Inflammatory macrophage treated with lipopolysaccharide for 4 hours (primary cell): ENCODE measurements around the gene RFX1.
A peak's percentile ranks its signal among the peaks of the same experiment; 100 is the strongest.

Source experiments
- DNase-seq: peaks from one replicate; pipeline ENCODE4 v3.0.0-alpha.2; 2020

The RFX1 gene

GRCh38 chr19:13995878-13996765 lies 10.0 kb downstream of the RFX1 start:
- DNase-seq, result no peak

- DNase-seq, result no peak
These were observed 10.9 kb downstream of the RFX1 start for GRCh38 chr19:13995017-13995728.

GRCh38 chr19:13993590-13994300 lies 12.4 kb downstream of the RFX1 start:
- no peak for DNase-seq

DNA sequence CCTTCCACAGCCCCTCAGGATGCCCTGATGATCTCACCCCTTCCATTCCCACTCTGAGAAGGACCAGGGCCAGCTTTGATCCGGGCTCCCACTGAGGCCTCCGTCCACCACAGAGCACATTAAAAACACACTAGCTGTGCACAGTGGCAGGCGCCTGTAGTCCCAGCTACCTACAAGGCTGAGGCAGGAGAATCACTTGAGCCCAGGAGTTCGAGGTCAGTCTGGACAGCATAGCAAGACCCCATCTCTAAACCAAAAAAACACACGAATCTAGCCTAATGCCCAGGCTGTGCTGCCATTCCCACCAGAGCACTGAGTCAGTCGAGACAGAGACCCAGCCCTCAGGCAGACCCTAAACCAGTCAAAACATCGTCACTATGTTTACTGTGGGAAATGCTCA lies 14.1 kb downstream of the RFX1 start:
- no peak for DNase-seq

DNA sequence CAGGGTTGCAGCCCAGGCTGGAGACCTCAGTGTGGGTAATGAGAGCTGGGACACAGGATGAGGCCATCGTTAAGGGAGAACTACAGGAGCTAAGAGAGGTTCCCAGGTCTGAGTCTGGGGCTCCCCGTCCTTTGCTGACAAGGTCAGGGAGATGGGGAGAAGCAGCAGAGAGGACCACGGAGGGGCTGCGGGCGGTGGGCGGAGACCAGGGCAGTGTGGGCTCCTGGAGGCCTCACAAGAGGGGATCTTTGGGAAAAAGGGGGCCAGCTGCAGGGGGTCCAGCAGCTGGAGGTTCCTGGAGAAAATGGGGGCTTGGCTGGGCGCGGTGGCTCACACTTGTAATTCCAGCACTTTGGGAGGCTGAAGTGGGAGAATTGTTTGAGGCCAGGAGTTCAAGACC lies 16.0 kb downstream of the RFX1 start:
- DNase-seq, result no peak

GRCh38 chr19:13989487-13989886 lies 16.6 kb downstream of the RFX1 start:
- DNase-seq, result no peak

DNA sequence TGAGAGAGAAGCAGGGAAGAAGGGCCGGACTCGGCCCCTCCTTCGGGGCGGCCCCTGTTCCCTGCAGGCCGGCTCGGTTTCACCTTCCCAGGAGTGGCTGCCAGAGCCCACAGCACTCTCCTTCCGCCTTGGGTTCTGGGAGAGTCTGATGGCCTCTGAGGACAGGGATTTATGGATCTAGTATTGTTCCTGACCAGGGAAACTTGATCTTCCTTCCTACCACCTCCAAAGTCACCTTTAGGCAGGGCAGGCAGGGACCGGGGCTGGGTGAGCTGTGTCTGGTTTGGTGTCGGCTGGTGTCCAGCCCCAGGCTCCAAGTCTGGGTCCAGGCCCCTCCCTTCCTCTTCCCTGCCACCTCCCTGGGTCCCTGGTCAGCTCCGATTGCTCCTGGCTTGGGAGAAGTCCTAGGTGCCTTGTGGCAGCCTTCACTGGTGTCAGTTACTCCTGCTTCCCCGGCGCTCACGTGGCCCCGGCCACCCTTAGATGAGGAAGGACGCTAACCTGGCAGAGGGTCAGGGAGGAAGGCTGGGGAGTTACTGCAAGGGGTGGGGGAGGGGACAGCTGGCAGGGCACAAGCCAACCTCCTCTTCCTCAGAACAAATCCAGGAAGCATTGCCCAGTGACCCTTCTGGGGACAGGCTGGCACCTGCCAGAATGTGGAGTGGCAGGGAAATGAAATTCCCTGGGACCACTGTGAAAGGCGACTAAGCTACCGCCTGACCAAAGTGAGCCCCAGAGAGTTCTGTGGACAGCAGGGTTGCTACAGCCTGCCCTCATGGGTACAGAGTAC lies 18.8 kb downstream of the RFX1 start:
- DNase-seq, result peak; percentile 33

DNA sequence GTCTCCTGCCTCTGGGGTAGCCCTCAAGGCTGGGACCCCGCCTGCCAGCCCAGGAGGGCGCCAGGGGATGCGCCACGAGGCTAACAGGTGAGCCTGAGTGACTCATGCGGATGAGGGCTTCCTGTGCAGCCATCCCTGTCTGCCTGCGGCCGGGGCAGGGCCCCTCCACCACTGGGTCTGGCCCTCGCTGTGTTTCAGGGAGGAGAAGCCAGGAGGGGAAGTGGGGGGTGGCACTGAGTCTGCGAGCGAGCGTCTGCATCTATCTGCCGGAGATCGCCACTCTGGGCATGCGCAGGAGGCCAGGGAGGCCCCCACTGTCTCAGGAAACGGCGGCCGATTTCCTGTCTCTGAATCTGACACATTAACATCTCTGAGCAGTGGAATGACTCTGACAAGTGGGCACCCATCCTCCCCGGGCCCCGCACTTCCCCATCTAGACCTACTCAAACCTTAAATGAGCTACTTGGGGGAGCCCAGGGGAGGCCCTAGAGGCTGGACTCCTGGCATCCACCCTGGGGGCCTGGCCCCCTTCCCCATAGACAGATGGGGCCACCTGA lies 19.7 kb downstream of the RFX1 start:
- DNase-seq, result peak; percentile 95

GRCh38 chr19:13985771-13986347 lies 20.3 kb downstream of the RFX1 start:
- DNase-seq, result no peak

DNA sequence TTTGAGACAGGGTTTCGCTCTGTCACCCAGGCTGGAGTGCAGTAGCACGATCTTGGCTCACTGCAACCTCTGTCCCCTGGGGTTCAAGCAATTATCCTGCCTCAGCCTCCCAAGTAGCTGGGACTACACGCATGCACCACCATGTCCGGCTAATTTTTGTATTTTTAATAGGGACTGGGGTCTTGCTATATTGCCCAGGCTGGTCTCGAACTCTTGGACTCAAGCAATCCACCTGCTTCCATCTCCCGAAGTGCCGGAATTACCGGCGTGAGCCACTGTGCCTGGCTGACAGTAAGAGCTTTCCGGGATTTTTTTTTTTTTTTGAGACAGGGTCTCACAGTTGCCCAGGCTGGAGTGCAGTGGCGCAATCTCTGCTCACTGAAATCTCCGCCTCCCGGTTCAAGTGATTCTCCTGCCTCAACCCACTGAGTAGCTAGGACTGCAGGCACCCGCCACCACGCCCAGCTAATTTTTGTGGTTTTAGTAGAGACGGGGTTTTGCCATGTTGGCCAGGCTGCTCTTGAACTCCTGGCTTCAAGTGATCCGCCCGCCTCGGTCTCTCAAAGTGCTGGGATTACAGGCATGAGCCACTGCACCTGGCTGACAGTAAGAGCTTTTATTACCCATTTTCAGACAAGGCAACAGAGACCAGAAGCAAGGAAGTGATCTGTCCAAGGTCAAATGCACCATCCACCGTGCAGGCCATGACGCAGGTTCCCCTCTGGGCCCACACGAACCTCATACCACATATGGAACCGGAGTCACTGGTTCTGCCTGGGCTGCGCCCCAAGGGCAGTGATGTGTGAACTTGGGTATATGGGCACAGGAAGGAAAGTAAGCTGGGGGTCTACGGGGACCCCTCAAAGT lies 21.0 kb downstream of the RFX1 start:
- peak; percentile 35 for DNase-seq

DNA sequence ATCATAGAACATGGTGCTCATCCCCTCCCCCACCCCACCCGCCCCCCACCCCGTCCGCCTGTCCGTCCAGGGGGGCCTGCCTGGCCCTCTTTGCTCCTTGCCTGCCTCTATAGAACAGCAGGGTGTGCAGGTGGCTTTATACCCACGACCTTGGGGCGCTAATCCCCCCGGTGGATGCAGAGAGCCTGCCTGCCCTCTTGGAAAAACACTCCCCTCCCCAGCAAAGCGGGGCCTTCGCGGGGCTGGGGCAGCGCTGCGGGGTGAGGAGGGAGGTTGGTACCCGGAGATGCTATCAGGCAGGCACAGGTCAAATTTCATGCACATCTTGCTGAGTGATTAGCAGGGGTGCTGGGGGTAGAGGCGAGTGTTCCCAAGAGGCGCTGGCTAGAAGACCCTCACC lies 21.9 kb downstream of the RFX1 start:
- DNase-seq, result no peak

DNA sequence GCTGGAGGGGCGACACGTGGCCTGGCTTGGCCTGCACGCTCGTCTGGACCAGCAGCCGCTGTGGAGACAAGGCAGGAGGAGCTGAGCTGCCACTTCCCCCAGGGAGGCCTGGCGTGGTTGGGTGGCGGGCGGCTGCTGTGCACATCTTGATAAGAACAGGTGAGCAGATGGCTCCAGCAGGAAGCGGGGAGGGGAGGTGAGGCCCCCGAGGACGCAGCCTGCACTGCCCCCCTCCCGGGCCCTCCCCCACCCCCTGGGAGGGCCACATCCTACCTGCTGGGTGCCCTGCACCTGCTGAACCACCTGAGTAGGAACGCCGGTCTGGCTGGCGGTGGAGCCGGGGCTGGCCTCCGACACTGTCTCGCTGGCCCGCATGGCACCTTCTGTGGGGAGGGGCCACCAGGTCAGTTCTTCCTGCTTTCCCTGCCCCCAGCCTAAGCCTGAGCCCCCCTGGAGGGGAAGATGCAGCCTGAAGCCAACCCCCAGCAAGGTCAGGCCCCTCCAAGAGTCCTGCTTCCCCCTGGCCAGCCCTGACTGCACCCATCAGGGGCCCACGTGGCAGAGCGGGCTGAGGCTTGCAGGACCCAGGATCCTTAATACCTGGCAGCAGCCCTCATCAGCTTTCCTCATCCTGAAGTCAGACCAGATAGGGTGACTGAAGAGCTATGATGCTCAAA lies 22.8 kb downstream of the RFX1 start:
- no peak for DNase-seq

- no peak for DNase-seq
These were observed 23.3 kb downstream of the RFX1 start for GRCh38 chr19:13982773-13983172.

- no peak for DNase-seq
These were observed 24.1 kb downstream of the RFX1 start for GRCh38 chr19:13981988-13982501.

- DNase-seq, result no peak
These were observed 24.7 kb downstream of the RFX1 start for GRCh38 chr19:13981467-13981866.

GRCh38 chr19:13981021-13981420 lies 25.1 kb downstream of the RFX1 start:
- no peak for DNase-seq

DNA sequence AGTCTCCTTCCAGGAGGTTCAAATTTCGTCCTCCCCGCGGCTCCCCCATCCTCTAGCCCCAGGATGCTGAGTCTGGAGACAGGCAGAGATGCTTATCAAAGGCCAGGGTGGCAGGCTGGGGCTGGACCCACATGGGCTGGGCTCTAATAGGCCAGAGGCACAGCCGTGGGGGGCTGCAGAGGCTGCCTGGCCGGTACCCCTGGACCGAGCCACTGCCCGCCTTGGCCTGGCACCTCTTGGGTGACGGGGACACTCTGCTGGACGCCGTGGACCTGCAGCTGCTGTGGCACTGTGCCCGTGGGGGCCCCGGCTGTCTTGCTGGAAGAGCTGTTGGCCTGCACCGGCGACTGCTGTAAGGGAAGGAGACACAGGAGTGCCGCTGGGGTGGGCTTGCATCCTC lies 25.8 kb downstream of the RFX1 start:
- DNase-seq, result no peak

- DNase-seq, result no peak
These were observed 26.4 kb downstream of the RFX1 start for GRCh38 chr19:13979686-13980085.

GRCh38 chr19:13979244-13979615 lies 26.9 kb downstream of the RFX1 start:
- DNase-seq, result no peak
